H9 (cell line): ENCODE results near the gene FXYD6. TPM values are rescaled to one million over a fixed set of nuclear protein-coding genes. Genes with fewer than 3 reads are reported as not detected.

Experiments used
- DNase-seq: peaks from one replicate; pipeline ENCODE4 v3.0.0-alpha.2; 2017
- H2AFZ ChIP-seq: one replicate; pipeline ENCODE4 v1.6.1; 2013; ENCODE audit warnings: mild to moderate bottlenecking, low read length, control low read depth, moderate library complexity
- H2AK5ac ChIP-seq: 2 replicates; pipeline ENCODE4 v1.6.1; 2013; ENCODE audit warnings: low read length, control low read depth, mixed read lengths; ENCODE audit not compliant: insufficient read length
- H2BK120ac ChIP-seq: one replicate; pipeline ENCODE4 v1.6.1; 2013; ENCODE audit warnings: low read depth, mild to moderate bottlenecking, low read length, control low read depth, inconsistent platforms; ENCODE audit not compliant: poor library complexity, severe bottlenecking
- H2BK12ac ChIP-seq: 2 replicates; pipeline ENCODE4 v1.6.1; 2013; ENCODE audit warnings: low read length, control low read depth, mixed read lengths, low read depth; ENCODE audit not compliant: insufficient read length
- H2BK15ac ChIP-seq: 2 replicates; pipeline ENCODE4 v1.6.1; 2013; ENCODE audit warnings: low read depth, low read length, control low read depth
- H2BK20ac ChIP-seq: one replicate; pipeline ENCODE4 v1.6.1; 2013; ENCODE audit warnings: low read depth, mild to moderate bottlenecking, low read length, control low read depth, inconsistent platforms; ENCODE audit not compliant: poor library complexity, severe bottlenecking
- H2BK5ac ChIP-seq: 2 replicates; pipeline ENCODE4 v1.6.1; 2013; ENCODE audit warnings: low read length, control low read depth, mixed read lengths; ENCODE audit not compliant: insufficient read length
- H3K14ac ChIP-seq: 2 replicates; pipeline ENCODE4 v1.6.1; 2013; ENCODE audit warnings: low read length, control low read depth; ENCODE audit not compliant: insufficient read depth
- H3K18ac ChIP-seq: 2 replicates; pipeline ENCODE4 v1.6.1; 2013; ENCODE audit warnings: low read depth, mild to moderate bottlenecking, mixed read lengths, low read length, control low read depth; ENCODE audit not compliant: insufficient read length
- H3K23ac ChIP-seq: 2 replicates; pipeline ENCODE4 v1.6.1; 2013; ENCODE audit warnings: low read length, control low read depth, mixed read lengths, low read depth; ENCODE audit not compliant: insufficient read length
- H3K23me2 ChIP-seq: 2 replicates; pipeline ENCODE4 v1.6.1; 2013; ENCODE audit warnings: low read depth, mild to moderate bottlenecking, mixed read lengths, low read length, control low read depth; ENCODE audit not compliant: insufficient read length, poor library complexity, severe bottlenecking
- H3K27ac ChIP-seq: 2 replicates; pipeline ENCODE4 v1.5.1; 2013; ENCODE audit warnings: low read length, control low read depth, mixed read lengths, low read depth; ENCODE audit not compliant: insufficient read length
- H3K27me3 ChIP-seq: 2 replicates; pipeline ENCODE4 v1.6.1; 2013; ENCODE audit warnings: low read length, control low read depth, inconsistent platforms; ENCODE audit not compliant: insufficient read depth
- H3K4ac ChIP-seq: 2 replicates; pipeline ENCODE4 v1.6.1; 2013; ENCODE audit warnings: low read depth, mild to moderate bottlenecking, control low read depth, inconsistent platforms, low read length, moderate library complexity
- H3K4me1 ChIP-seq: 2 replicates; pipeline ENCODE4 v1.6.1; 2013; ENCODE audit warnings: low read length, control low read depth, inconsistent platforms; ENCODE audit not compliant: insufficient read depth
- H3K4me2 ChIP-seq: 2 replicates; pipeline ENCODE4 v1.6.1; 2013; ENCODE audit warnings: low read length, control low read depth, mixed read lengths; ENCODE audit not compliant: insufficient read length, insufficient read depth
- H3K56ac ChIP-seq: 2 replicates; pipeline ENCODE4 v1.6.1; 2013; ENCODE audit warnings: low read depth, mild to moderate bottlenecking, mixed read lengths, low read length, control low read depth; ENCODE audit not compliant: insufficient read length
- H3K79me1 ChIP-seq: 2 replicates; pipeline ENCODE4 v1.6.1; 2013; ENCODE audit warnings: low read depth, mild to moderate bottlenecking, moderate library complexity, low read length, control low read depth, inconsistent platforms; ENCODE audit not compliant: insufficient read depth, poor library complexity, severe bottlenecking
- H3K79me2 ChIP-seq: 2 replicates; pipeline ENCODE4 v1.6.1; 2013; ENCODE audit warnings: low read length, control low read depth, inconsistent platforms; ENCODE audit not compliant: insufficient read depth
- H3K9ac ChIP-seq: 2 replicates; pipeline ENCODE4 v1.6.1; 2013; ENCODE audit warnings: low read length, control low read depth, mixed read lengths; ENCODE audit not compliant: insufficient read length; ENCODE audit errors: extremely low read depth
- H3K9me3 ChIP-seq: one replicate; pipeline ENCODE4 v1.6.1; 2013; ENCODE audit warnings: low read depth, low read length, inconsistent platforms; ENCODE audit not compliant: control insufficient read depth
- H3T11ph ChIP-seq: one replicate; pipeline ENCODE4 v1.6.1; 2013; ENCODE audit warnings: mild to moderate bottlenecking, low read length, control low read depth, inconsistent platforms
- H4K20me1 ChIP-seq: one replicate; pipeline ENCODE4 v1.6.1; 2013; ENCODE audit not compliant: control insufficient read depth, insufficient read length, insufficient read depth
- H4K5ac ChIP-seq: 2 replicates; pipeline ENCODE4 v1.6.1; 2013; ENCODE audit warnings: low read depth, mild to moderate bottlenecking, mixed read lengths, low read length, control low read depth; ENCODE audit not compliant: insufficient read length
- H4K8ac ChIP-seq: replicated peaks from 2 replicates; pipeline ENCODE4 v1.6.1; 2013; ENCODE audit warnings: low read length, control low read depth, mixed read lengths, low read depth; ENCODE audit not compliant: insufficient read length
- H4K91ac ChIP-seq: 2 replicates; pipeline ENCODE4 v1.6.1; 2013; ENCODE audit warnings: low read depth, mild to moderate bottlenecking, moderate library complexity, mixed read lengths, low read length, control low read depth; ENCODE audit not compliant: insufficient read length
- H3K27ac Mint-ChIP-seq, 3 experiments: 2 replicates in 2 of 3; 3 replicates in 1 of 3; pipeline ENCODE4 v1.8.0; 2020 to 2021; ENCODE audit warnings: mixed read lengths in 3 of 3, mild to moderate bottlenecking in 1 of 3, moderate library complexity in 1 of 3
- H3K27me3 Mint-ChIP-seq: 2 replicates; pipeline ENCODE4 v1.8.0; 2021; ENCODE audit warnings: low read depth, mild to moderate bottlenecking, moderate library complexity, mixed read lengths
- H3K36me3 Mint-ChIP-seq, 3 experiments: 2 replicates in 2 of 3; 3 replicates in 1 of 3; pipeline ENCODE4 v1.8.0; 2020 to 2021; ENCODE audit warnings: low read depth in 3 of 3, mixed read lengths in 3 of 3; ENCODE audit not compliant: insufficient read depth in 1 of 3
- H3K4me1 Mint-ChIP-seq, 2 experiments: 2 replicates each; pipeline ENCODE4 v1.8.0; 2020; ENCODE audit warnings: mixed read lengths in 2 of 2
- H3K4me3 Mint-ChIP-seq, 2 experiments: 2 replicates in 1 of 2; 3 replicates in 1 of 2; pipeline ENCODE4 v1.8.0; 2020 to 2021; ENCODE audit warnings: mild to moderate bottlenecking in 2 of 2, mixed read lengths in 2 of 2, moderate library complexity in 1 of 2
- H3K9me3 Mint-ChIP-seq, 2 experiments: 2 replicates in 1 of 2; 3 replicates in 1 of 2; pipeline ENCODE4 v1.8.0; 2020; ENCODE audit warnings: mild to moderate bottlenecking in 2 of 2, mixed read lengths in 2 of 2, moderate library complexity in 1 of 2
- CTCF ChIP-seq: fragments of 200-600 bp; sonication (generic); conservative IDR thresholded peaks from 3 replicates; pipeline ENCODE4 v1.8.0; 2021; ENCODE audit warnings: antibody characterized with exemption, mild to moderate bottlenecking
- WGBS: extraction: QIAGEN DNeasy Blood & Tissue Kit; methylation state at CpG from one replicate; pipeline ENCODE4 v1.1.7; 2013; ENCODE audit warnings: missing lambda C conversion rate, low lambda C conversion rate, mixed read lengths; ENCODE audit not compliant: insufficient read length; ENCODE audit errors: extremely low coverage; 5-methylcytosine and 5-hydroxymethylcytosine counted together
- total RNA-seq: library from RNA; stranded (reverse); gene quantifications from 2 replicates; pipeline ENCODE4 v1.2.1, GENCODE V29; 2021

The FXYD6 gene
- total RNA-seq, 1 experiment from 2014 or later = 18.3 TPM

GRCh38 chr11:117914398-117914761, 37.9 kb upstream of the FXYD6 start:
- Histone ChIP-seq H3K14ac (no peak overlapping the region), H2AK5ac (no peak overlapping the region), H4K8ac (no peak overlapping the region), H3K27me3 (no peaks in the 10 kb centered on the region), H3K23ac (no peak overlapping the region), H2BK20ac (no peak overlapping the region), H2AFZ (no peak overlapping the region), H3K79me2 (no peaks in the 10 kb centered on the region), H3K23me2 (no peaks in the 10 kb centered on the region), H4K5ac (peak overlapping the region; percentile 1), H3K56ac (no peak overlapping the region), H3K4ac (no peak overlapping the region), H3K27ac (no peak overlapping the region), H2BK120ac (no peak overlapping the region), H3K4me2 (no peak overlapping the region), H4K91ac (no peak overlapping the region), H2BK12ac (no peak overlapping the region), H3K9ac (no peak overlapping the region), H3K4me1 (no peaks in the 10 kb centered on the region), H2BK15ac (no peak overlapping the region), H3K79me1 (no peaks in the 10 kb centered on the region), H3T11ph (no peak overlapping the region), H3K9me3 (no peaks in the 10 kb centered on the region), H4K20me1 (no peaks in the 10 kb centered on the region), H3K18ac (no peak overlapping the region), H2BK5ac (no peak overlapping the region)
- Mint-ChIP-seq H3K4me3 (no peak overlapping the region), H3K36me3 (no peaks in the 10 kb centered on the region), H3K27me3 (peaks cover 20% of the 10 kb centered on the region), H3K27ac (peak overlapping the region in 1 of 3 experiments; percentile 71; a peak in 1 of 7 replicates), H3K9me3 (no peaks in the 10 kb centered on the region), H3K4me1 (peaks cover 0 to 9% of the 10 kb centered on the region in 2 experiments)
- no peak for TF ChIP-seq CTCF
- no CpG with 5 or more reads among the region's 5 CpGs for WGBS
- DNase-seq = peak; percentile 22
